Liver (tissue), 9 donors: ENCODE results near the gene NDUFS6. TPM values are rescaled to one million over a fixed set of nuclear protein-coding genes. Genes with fewer than 3 reads are reported as not detected.

Source experiments
- DNase-seq: peaks from one replicate; pipeline ENCODE4 v3.0.0-alpha.2; 2017; ENCODE audit warnings: low spot score
- H3K27ac ChIP-seq, 2 donors: one replicate each; pipeline ENCODE4 v1.7.0; 2013; ENCODE audit warnings: inconsistent platforms in 2 of 2, low read length in 2 of 2, control low read depth in 1 of 2, low read depth in 1 of 2, mild to moderate bottlenecking in 1 of 2
- H3K27me3 ChIP-seq, 4 donors: one replicate each; pipeline versions ENCODE4 v1.6.1 to v1.7.0; 2013; ENCODE audit warnings: low read length in 3 of 4, inconsistent platforms in 1 of 4, mild to moderate bottlenecking in 1 of 4, moderate library complexity in 1 of 4; ENCODE audit not compliant: control insufficient read depth in 4 of 4, insufficient read depth in 4 of 4
- H3K36me3 ChIP-seq, 4 donors: one replicate each; pipeline versions ENCODE4 v1.6.1 to v1.7.0; 2013; ENCODE audit warnings: low read length in 3 of 4, mild to moderate bottlenecking in 3 of 4, low read depth in 1 of 4, moderate library complexity in 1 of 4; ENCODE audit not compliant: control insufficient read depth in 4 of 4, insufficient read depth in 3 of 4
- H3K4me1 ChIP-seq, 4 donors: one replicate each; pipeline versions ENCODE4 v1.6.1 to v1.7.0; 2013; ENCODE audit warnings: low read length in 3 of 4, mild to moderate bottlenecking in 3 of 4, moderate library complexity in 1 of 4; ENCODE audit not compliant: control insufficient read depth in 4 of 4, insufficient read depth in 4 of 4
- H3K4me3 ChIP-seq, 3 donors: one replicate each; pipeline versions ENCODE4 v1.6.1 to v1.7.0; 2013; ENCODE audit warnings: low read length in 3 of 3, control low read depth in 1 of 3, low read depth in 1 of 3, mild to moderate bottlenecking in 1 of 3
- H3K9ac ChIP-seq, 2 donors: one replicate each; pipeline ENCODE4 v1.7.0; 2013; ENCODE audit warnings: low read length in 2 of 2, mild to moderate bottlenecking in 2 of 2, moderate library complexity in 2 of 2, control low read depth in 1 of 2, low read depth in 1 of 2
- H3K9me3 ChIP-seq, 4 donors: one replicate each; pipeline versions ENCODE4 v1.6.1 to v1.7.0; 2013; ENCODE audit warnings: low read length in 3 of 4; ENCODE audit not compliant: control insufficient read depth in 4 of 4
- EGR1 ChIP-seq, 2 donors: IDR thresholded peaks; 2 replicates each; pipeline ENCODE4 v1.6.1; 2016 to 2018; ENCODE audit warnings: antibody characterized with exemption in 2 of 2, low read depth in 2 of 2
- FOXA1 ChIP-seq: IDR thresholded peaks from 2 replicates; pipeline ENCODE4 v1.6.1; 2016; ENCODE audit warnings: antibody characterized with exemption
- FOXA2 ChIP-seq: IDR thresholded peaks from 2 replicates; pipeline ENCODE4 v1.6.1; 2016; ENCODE audit warnings: antibody characterized with exemption
- HNF4A ChIP-seq, 2 donors: conservative IDR thresholded peaks; 2 replicates each; pipeline ENCODE4 v1.6.1; 2016; ENCODE audit warnings: antibody characterized with exemption in 2 of 2, mild to moderate bottlenecking in 2 of 2
- HNF4G ChIP-seq: IDR thresholded peaks from 2 replicates; pipeline ENCODE4 v1.6.1; 2016; ENCODE audit warnings: antibody characterized with exemption
- NR2F2 ChIP-seq: IDR thresholded peaks from 2 replicates; pipeline ENCODE4 v1.6.1; 2016; ENCODE audit warnings: antibody characterized with exemption
- YY1 ChIP-seq: IDR thresholded peaks from 2 replicates; pipeline ENCODE4 v1.6.1; 2016; ENCODE audit warnings: antibody characterized with exemption, mild to moderate bottlenecking
- WGBS: extraction: QIAGEN DNeasy Blood & Tissue Kit; methylation state at CpG from one replicate; pipeline ENCODE4 v1.1.7; 2013; 5-methylcytosine and 5-hydroxymethylcytosine counted together
- polyA plus RNA-seq, 2 donors: library from polyadenylated mRNA; stranded (reverse) in 1 of 2; unstranded in 1 of 2; fragments of 200-250 nt in 1 of 2; fragments of >200 nt in 1 of 2; fragmentation: Nextera tagmentation in 1 of 2; extraction: Ambion mirVana in 1 of 2; gene quantifications; one replicate each; pipeline versions ENCODE4 v1.2.1 to v1.2.3, GENCODE V29; 2013 to 2015
- total RNA-seq, 2 donors: library from RNA; depleted of rRNA; stranded (reverse); fragments of >200 nt; gene quantifications; one replicate each; pipeline ENCODE4 v1.2.3, GENCODE V29; 2014
- TF ChIP-seq, protein P1 (sequence below): IDR thresholded peaks from 2 replicates; pipeline ENCODE4 v1.6.1; 2016; ENCODE audit warnings: antibody characterized with exemption
- TF ChIP-seq, protein P2 (sequence below): IDR thresholded peaks from 2 replicates; pipeline ENCODE4 v1.6.1; 2016; ENCODE audit warnings: antibody characterized with exemption
- TF ChIP-seq, protein P3 (sequence below): IDR thresholded peaks from 2 replicates; pipeline ENCODE4 v1.6.1; 2016; ENCODE audit warnings: antibody characterized with exemption, mild to moderate bottlenecking
- donor health status: healthy.
- donor health status: healthy.
- donor health status: healthy.
- donor health status: healthy.
- donor health status: healthy.

NDUFS6 gene
- total and polyA plus RNA-seq, 4 donors = 18.7 to 82.5 (median 47.3) TPM

DNA sequence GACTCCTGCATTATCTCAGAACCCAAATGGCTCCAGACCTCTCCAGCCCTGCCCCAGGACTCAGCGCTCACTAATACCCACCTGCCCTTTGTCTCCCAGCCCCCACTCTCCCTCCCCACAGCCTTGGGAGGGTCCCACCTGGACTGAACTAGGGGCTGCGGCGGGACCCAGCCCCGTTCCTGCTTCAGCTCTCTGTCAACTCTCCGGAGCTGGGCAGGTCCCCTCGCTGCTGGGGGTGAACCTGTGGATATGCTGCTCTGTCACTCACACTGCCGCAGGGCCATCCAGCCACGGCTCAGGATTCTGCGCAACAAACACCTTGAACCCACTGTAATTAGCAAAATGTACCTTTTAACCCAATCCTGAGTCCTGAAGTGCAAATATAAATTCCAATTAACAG is 36.8 kb downstream of the NDUFS6 start (continued):
- TF ChIP-seq, protein P1, sequence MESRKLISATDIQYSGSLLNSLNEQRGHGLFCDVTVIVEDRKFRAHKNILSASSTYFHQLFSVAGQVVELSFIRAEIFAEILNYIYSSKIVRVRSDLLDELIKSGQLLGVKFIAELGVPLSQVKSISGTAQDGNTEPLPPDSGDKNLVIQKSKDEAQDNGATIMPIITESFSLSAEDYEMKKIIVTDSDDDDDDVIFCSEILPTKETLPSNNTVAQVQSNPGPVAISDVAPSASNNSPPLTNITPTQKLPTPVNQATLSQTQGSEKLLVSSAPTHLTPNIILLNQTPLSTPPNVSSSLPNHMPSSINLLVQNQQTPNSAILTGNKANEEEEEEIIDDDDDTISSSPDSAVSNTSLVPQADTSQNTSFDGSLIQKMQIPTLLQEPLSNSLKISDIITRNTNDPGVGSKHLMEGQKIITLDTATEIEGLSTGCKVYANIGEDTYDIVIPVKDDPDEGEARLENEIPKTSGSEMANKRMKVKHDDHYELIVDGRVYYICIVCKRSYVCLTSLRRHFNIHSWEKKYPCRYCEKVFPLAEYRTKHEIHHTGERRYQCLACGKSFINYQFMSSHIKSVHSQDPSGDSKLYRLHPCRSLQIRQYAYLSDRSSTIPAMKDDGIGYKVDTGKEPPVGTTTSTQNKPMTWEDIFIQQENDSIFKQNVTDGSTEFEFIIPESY = no peak
- TF ChIP-seq YY1 (no peak), HNF4A (conservative IDR thresholded peaks at IDR 0.05) (no peak)
- TF ChIP-seq, protein P2, sequence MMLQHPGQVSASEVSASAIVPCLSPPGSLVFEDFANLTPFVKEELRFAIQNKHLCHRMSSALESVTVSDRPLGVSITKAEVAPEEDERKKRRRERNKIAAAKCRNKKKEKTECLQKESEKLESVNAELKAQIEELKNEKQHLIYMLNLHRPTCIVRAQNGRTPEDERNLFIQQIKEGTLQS = no peak

DNA sequence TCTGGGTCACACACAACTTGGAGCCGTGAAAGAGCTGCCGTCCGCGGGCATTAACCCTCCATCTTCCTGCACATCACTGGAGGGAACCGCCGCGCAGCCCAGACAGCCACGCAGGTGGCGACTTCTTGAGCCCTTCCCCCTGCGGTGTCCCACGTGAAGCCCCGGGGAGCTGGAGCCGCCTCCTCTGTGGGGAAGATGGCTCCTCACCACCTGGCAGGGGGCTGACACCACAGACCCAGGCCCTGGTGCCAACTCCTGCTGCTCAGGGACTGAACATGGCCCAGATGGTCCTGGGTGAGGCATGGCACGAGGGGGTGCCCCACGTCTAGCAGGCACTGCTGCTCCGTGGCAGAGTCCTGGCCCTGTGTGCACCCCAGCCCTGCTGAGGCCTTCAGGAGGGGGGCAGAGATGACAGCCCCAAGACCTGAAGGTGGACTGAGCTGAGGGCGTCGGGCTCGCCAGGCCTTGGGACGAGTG is 38.9 kb downstream of the NDUFS6 start:
- Histone ChIP-seq H3K27ac (no peak overlapping the region), H3K9ac (no peak overlapping the region), H3K4me1 (no peaks in the 10 kb centered on the region), H3K27me3 (no peaks in the 10 kb centered on the region), H3K4me3 (no peak overlapping the region), H3K36me3 (no peaks in the 10 kb centered on the region), H3K9me3 (no peaks in the 10 kb centered on the region)
- DNase-seq = no peak
- TF ChIP-seq, protein P2 = no peak
- TF ChIP-seq HNF4A (conservative IDR thresholded peaks at IDR 0.05) = no peak
- TF ChIP-seq FOXA2 = no peak
- TF ChIP-seq EGR1 (IDR thresholded peaks at IDR 0.05; ENCODE audit: low read depth in 2 of 2) = no peak
- no peak for TF ChIP-seq YY1
- WGBS = 88% methylated on average over 20 of the region's 20 CpGs

DNA sequence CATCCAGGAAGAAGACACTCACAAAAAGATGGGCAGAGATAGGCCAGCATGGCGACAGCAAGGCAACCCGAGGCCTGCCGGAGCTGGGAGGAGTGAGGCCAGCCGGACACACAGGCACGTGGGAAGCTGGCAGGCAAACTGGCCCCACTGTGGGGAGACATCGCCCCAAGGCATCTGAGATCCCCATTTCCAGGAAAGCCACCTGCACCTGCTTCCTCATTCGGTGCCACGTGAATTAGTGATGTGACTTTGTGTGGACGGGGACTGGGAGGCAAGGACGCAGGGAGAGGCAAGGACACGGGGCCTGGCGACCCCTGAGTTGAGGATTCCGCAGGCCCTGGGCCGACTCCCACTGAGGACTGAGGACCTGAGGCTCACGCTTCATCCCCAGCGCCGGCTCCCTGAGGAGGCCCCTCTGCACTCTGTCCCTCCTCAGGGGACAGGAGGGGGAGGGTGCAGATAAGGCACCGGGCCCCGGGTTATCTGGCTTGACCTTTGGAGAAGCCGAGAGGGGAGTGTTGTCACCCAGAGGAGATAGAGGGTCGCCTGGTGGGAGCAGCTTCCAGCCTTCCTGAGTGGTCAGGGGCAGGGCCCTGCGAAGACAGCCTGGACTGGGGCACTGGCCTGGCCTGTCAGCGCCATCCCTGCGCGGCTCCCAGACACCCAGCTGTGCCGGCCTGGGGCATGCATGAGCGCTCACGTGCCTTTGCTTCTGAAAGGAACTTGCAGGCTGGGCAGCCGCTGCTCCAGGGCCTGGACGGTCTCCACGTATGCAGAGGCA is 39.7 kb downstream of the NDUFS6 start:
- TF ChIP-seq FOXA2 (no peak), HNF4G (no peak), NR2F2 (no peak), FOXA1 (no peak)
- TF ChIP-seq, protein P1 = no peak
- TF ChIP-seq, protein P2 = no peak
- TF ChIP-seq, protein P3, sequence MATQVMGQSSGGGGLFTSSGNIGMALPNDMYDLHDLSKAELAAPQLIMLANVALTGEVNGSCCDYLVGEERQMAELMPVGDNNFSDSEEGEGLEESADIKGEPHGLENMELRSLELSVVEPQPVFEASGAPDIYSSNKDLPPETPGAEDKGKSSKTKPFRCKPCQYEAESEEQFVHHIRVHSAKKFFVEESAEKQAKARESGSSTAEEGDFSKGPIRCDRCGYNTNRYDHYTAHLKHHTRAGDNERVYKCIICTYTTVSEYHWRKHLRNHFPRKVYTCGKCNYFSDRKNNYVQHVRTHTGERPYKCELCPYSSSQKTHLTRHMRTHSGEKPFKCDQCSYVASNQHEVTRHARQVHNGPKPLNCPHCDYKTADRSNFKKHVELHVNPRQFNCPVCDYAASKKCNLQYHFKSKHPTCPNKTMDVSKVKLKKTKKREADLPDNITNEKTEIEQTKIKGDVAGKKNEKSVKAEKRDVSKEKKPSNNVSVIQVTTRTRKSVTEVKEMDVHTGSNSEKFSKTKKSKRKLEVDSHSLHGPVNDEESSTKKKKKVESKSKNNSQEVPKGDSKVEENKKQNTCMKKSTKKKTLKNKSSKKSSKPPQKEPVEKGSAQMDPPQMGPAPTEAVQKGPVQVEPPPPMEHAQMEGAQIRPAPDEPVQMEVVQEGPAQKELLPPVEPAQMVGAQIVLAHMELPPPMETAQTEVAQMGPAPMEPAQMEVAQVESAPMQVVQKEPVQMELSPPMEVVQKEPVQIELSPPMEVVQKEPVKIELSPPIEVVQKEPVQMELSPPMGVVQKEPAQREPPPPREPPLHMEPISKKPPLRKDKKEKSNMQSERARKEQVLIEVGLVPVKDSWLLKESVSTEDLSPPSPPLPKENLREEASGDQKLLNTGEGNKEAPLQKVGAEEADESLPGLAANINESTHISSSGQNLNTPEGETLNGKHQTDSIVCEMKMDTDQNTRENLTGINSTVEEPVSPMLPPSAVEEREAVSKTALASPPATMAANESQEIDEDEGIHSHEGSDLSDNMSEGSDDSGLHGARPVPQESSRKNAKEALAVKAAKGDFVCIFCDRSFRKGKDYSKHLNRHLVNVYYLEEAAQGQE = no peak
- DNase-seq = no peak
- Histone ChIP-seq H3K9ac (no peak overlapping the region), H3K27ac (no peak overlapping the region), H3K4me3 (no peak overlapping the region), H3K27me3 (no peaks in the 10 kb centered on the region), H3K4me1 (no peaks in the 10 kb centered on the region), H3K36me3 (no peaks in the 10 kb centered on the region), H3K9me3 (no peaks in the 10 kb centered on the region)
- 57% methylated on average over 31 of the region's 31 CpGs for whole genome bisulfite sequencing
